HL-60 (cell line): ENCODE data around the gene ST8SIA4.

Source experiments
- GABPA ChIP-seq: IDR thresholded peaks from 2 replicates; pipeline ENCODE4 v1.6.1; 2012; ENCODE audit warnings: low read depth
- POLR2AphosphoS5 ChIP-seq: IDR thresholded peaks from 2 replicates; pipeline ENCODE4 v1.6.1; 2012; ENCODE audit warnings: low read depth
- SPI1 ChIP-seq: IDR thresholded peaks from 2 replicates; pipeline ENCODE4 v1.6.1; 2012; ENCODE audit warnings: low read depth, mild to moderate bottlenecking, borderline replicate concordance
- TF ChIP-seq, protein P1 (sequence below): IDR thresholded peaks from one replicate; pipeline ENCODE4 v1.5.1; 2011; ENCODE audit warnings: low read length, control low read depth, inconsistent platforms; ENCODE audit not compliant: insufficient read depth
- TF ChIP-seq, protein P2 (sequence below): IDR thresholded peaks from 2 replicates; pipeline ENCODE4 v1.6.1; 2012; ENCODE audit warnings: low read depth; ENCODE audit not compliant: insufficient replicate concordance

DNA sequence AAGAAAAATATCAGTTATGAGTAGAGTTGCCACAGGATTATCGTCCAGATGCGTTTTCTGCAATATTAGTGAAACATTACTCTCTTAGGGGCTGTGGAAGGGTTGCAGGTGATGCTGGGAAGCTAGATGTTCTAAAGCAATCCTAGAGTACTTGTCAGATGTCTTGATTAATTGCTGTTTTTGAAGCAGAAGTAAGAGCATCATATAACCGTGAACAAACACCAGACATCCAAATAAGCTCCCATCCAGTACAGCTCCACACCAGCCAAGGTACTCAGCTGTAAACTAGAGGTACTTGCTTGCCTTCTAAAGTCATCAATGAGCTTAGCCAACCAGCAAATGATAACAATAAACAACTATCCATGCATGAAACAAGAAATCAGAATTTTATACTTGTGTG lies 131.1 kb downstream of the ST8SIA4 start:
- TF ChIP-seq, protein P1, sequence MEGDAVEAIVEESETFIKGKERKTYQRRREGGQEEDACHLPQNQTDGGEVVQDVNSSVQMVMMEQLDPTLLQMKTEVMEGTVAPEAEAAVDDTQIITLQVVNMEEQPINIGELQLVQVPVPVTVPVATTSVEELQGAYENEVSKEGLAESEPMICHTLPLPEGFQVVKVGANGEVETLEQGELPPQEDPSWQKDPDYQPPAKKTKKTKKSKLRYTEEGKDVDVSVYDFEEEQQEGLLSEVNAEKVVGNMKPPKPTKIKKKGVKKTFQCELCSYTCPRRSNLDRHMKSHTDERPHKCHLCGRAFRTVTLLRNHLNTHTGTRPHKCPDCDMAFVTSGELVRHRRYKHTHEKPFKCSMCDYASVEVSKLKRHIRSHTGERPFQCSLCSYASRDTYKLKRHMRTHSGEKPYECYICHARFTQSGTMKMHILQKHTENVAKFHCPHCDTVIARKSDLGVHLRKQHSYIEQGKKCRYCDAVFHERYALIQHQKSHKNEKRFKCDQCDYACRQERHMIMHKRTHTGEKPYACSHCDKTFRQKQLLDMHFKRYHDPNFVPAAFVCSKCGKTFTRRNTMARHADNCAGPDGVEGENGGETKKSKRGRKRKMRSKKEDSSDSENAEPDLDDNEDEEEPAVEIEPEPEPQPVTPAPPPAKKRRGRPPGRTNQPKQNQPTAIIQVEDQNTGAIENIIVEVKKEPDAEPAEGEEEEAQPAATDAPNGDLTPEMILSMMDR = no peak
- TF ChIP-seq, protein P2, sequence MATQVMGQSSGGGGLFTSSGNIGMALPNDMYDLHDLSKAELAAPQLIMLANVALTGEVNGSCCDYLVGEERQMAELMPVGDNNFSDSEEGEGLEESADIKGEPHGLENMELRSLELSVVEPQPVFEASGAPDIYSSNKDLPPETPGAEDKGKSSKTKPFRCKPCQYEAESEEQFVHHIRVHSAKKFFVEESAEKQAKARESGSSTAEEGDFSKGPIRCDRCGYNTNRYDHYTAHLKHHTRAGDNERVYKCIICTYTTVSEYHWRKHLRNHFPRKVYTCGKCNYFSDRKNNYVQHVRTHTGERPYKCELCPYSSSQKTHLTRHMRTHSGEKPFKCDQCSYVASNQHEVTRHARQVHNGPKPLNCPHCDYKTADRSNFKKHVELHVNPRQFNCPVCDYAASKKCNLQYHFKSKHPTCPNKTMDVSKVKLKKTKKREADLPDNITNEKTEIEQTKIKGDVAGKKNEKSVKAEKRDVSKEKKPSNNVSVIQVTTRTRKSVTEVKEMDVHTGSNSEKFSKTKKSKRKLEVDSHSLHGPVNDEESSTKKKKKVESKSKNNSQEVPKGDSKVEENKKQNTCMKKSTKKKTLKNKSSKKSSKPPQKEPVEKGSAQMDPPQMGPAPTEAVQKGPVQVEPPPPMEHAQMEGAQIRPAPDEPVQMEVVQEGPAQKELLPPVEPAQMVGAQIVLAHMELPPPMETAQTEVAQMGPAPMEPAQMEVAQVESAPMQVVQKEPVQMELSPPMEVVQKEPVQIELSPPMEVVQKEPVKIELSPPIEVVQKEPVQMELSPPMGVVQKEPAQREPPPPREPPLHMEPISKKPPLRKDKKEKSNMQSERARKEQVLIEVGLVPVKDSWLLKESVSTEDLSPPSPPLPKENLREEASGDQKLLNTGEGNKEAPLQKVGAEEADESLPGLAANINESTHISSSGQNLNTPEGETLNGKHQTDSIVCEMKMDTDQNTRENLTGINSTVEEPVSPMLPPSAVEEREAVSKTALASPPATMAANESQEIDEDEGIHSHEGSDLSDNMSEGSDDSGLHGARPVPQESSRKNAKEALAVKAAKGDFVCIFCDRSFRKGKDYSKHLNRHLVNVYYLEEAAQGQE = no peak
- TF ChIP-seq POLR2AphosphoS5 (no peak), SPI1 (no peak), GABPA (no peak)
